Suppressor macrophage treated with lipopolysaccharide for 1 hour (primary cell): Measurements from ENCODE around the gene LRRN4.
"Not testable (repeated sequence)": the region's sequence is repeated elsewhere in the genome, so short reads cannot be mapped to it uniquely, and the experiment has no call there.

Experiments used
- DNase-seq, 3 donors: peaks; one replicate each; pipeline ENCODE4 v3.0.0-alpha.2; 2020 to 2022

Gene LRRN4

DNA sequence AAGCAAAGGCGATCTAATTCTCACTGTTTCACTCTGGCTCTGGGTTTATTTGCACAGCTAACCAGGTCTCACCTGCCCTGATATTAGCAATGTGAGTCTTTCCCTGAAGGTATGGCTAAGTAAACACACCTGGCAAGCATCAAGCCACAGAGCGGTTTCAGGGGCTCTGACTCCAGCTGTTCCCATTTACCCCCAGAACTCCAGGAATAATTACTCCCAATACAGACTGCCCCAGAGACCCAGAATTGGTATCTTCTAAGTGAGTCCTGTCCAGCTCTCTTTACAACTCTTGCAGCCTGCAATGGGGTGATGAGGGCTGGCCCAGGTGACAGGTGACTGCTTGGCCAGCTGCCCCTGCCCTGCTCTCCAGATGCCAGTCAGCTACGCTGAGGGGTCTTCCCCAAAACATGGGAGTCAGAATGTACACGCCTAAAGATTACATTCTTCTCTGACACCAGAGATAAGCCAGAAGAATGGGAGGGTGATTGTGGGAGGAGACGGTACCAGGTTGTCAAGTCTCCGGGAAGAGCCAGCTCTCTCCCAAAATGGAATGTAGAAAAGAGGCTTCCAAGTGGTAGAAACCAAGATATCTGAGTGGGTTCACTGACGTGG lies 4.9 kb upstream of the LRRN4 start:
- no peak for DNase-seq

DNA sequence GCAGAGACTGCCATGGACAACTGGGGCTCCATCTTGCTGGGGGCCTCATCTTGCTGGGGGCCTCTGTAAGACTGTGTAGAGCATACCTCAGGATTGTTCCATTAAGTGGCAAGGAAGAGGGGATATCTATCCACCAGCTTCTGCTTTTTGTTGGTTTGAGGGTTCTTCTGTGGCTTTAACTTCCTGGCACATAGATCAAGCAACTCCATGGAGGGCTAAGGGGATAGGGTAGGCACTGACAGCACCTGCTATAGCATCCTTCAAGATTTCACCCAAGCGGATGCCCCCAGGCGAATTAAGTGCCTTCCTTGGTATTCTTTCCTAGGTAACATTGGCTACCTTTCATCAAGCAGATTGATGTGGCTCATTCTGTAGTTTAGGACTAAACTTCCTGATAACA lies 3.8 kb upstream of the LRRN4 start:
- no peak for DNase-seq

DNA sequence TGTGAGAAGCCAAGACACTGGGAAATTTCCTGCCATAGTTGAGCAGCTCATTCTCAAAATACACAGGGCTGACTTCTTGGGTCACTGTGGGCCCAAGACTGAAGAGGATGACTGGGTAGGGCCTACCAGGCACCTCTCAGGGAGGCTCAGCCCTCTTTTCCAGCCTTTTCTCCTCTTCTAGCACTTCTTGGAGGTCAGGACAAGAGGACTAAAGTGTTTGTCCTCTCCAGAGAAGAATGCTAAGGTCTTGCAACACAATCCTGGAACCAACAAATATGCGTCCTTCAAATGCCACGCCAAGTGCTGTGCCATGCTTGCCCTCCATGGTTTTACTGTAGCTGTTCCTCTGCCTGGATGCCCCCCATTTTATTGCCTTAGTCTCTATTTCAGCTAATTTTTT lies 3.3 kb upstream of the LRRN4 start:
- DNase-seq = no peak

DNA sequence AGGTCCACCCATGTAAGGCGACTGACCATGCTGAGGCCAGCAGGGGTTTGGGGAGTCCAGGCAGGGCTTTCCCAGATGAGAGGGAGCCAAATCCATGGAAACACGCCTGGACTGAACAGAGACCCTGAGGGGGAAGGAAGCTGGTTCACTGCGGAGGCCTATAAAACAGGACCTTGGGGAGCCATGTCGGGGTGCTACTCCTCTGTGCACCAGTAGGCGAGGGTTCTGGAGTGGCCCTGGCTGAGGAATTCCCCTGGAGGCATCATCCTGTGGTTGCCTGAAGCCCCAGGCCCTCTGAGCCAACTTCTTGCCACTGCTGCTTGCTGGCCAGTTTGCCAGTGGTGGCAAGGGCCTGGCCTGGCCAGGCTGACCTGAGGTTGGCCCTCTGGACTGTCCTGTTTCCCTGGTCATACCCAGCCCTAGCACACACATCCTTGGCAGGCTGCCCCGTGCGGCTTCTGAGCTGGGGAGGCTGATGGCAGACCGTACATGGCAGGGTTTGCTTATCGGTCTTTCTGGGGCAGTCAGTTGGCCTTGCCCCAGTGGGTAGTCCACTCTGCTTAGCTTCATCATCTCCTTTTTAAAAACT lies 2.2 kb upstream of the LRRN4 start:
- peak in 2 of 3 donors; percentile 24 to 30 for DNase-seq

DNA sequence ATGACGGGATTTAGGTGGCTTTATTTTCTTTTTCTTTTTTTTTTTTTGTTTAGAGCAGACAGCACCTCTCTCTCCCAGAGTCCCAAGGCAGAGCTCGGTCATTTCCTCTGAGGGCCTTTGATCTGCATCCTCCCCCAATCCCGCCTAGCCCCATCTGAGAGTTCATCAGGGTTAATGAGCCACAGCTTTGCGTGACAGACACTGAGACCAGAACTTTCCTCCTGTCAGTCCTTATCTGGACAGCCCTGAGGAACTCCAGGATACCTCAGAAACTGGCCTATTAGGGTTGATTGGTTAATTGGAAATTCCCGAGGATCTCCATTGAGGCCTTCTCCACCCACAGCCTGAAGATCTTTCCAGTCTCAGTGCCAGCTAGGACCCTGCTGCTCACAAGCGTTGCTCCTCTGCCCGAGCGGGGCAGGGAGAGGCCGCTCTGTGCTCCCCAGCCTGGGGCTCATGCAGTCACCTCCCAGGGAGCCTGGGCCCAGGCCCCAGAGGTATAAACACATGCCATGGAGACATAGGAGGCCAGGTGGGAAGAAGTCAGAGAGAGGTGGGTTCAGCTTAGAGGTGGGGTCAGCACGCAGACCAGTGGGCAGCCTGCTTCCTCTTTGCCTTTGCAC lies 1.4 kb upstream of the LRRN4 start:
- peak; percentile 21 to 50 (median 25) for DNase-seq

DNA sequence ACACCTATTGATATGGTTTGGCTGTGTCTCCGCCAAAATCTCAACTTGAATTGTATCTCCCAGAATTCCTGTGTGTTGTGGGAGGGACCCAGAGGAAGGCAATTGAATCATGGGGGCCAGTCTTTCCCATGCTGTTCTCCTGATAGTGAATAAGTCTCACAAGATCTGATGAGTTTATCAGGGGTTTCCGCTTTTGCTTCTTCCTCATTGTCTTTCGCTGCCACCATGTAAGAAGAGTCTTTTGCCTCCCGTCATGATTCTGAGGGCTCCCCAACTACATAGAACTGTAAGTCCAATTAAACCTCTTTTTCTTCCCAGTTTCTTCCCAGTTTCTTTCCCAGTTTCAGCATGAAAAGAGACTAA lies 810 bp upstream of the LRRN4 start:
- peak in 2 of 3 donors; percentile 30 to 50 for DNase-seq

DNA sequence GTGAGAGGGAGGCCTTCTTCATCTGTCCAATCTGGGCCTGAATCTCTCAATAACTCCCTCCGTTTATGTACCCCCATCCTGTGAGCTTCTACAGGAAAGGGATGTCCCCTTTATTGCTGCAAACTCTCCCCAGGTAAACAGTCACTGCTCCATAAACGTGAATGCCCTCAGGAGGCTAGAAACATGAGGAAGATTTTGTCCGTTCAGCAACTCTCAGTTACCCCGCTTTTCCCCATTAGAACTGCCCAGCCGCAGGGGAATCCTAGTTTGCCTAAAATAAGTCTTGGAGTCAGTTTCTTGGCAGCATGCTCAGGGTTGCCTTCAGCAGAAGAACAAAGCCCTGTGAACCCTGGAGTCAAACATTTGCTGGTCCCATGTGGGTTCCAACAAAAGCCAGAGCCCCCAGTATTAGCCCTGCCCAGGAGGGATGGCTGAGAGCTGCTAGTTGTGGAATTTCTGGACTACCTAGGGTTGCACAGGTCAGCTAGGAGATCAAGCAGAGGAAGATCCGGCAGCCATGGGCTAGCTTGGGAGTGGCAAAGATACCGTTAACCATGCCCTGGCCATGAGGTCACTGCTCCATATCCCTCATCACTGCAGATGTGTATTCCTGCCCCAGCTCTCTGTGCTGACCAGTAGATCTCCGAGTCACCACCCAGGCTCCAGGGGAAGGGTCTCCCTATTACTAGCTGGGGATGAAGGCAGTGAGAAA lies 640 bp downstream of the LRRN4 start:
- DNase-seq = no peak

DNA sequence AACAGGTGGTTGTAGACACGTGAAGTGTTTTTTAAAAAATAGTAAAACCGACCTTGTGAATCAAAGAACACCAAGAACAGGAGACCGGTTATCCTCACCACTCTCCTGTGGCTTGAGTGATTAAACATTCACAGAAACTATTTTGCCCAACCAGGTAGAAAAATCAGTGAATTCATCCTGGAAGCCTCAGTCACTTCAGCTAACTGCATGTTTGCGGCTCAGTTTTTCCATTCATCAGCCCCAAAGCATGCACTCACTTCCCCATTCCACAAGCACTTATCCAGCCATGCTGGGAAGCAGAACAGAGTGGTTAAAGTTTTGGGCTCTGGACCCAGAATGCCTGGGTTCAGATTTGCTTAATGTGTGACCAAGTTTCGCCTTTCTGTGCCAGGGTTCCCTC lies 2.4 kb downstream of the LRRN4 start:
- DNase-seq = peak in 1 of 3 donors; percentile 24

DNA sequence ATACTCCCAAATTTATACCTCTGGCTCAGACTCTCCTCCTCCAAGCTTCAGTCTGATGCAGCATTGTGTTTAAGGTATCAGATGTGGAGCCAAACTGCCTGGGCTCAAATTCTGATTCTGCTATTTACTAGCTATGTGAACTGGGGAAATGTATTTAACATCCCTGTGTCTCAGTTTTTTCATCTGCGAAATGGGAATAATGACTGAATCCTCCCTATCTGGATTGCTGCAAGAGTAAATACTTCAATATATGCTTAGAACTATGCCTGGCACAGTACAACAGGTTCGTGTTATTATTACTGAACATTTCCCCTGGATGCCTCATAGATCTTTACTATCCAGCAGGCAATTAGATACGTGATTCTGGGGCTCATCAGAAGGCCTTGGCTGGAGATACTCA lies 5.5 kb downstream of the LRRN4 start:
- DNase-seq = no peak

DNA sequence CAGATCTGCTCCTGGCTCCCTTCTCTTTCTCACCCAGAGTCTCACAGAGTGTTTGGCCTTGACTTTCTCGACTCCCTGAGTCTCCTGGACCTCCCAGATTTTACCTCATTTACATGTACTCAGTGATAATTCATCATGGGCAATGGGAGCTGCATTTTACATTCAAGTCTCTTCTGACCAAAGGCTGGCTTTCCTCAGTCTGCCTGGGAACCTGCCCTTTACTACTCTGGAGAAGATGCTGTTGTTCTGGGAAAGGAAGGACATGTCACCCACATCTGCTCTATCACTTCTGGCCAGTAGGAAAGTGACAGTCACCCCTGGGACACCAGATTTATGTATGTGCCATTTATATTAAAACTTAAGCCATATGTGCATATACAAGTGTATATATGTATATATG lies 7.4 kb downstream of the LRRN4 start:
- DNase-seq = no peak

DNA sequence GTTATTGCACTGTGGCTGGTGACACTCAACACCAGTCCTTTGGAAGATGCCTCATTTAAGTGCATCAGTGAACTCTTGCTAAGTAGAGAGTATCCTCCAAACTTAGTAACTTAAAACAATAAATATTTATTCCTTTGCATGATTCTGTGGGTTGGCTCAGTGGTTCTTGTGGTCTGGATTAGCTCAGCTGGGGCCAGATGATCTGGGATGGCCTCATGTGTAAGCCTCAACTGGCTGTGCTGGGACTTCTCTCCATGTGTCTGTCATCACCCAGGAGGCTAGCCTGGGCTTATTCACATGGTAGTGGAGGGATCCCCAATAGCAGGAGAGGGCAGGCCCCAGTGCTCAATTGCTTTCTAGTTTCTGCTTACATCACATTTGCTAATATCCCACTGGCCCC lies 8.3 kb downstream of the LRRN4 start:
- DNase-seq = no peak

DNA sequence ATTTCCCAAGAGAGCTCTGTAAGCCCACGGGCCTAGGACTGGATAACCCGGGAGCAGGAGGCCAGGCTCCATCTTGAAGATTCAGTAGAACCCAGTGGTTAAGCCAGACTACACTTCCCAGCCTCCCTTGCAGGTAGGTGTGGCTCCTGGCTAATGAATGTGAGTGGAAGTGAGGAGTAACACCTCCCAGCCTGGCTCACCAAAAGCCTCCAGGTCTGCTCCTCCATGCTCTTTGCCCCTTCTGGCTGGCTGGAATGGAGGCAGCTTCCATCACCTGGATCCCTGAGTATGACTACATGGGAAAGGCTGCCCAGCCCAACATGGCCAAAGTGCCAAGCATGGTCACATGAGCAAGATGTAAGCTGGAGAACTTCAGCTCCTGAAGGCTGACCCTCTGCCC lies 9.7 kb downstream of the LRRN4 start:
- no peak for DNase-seq

DNA sequence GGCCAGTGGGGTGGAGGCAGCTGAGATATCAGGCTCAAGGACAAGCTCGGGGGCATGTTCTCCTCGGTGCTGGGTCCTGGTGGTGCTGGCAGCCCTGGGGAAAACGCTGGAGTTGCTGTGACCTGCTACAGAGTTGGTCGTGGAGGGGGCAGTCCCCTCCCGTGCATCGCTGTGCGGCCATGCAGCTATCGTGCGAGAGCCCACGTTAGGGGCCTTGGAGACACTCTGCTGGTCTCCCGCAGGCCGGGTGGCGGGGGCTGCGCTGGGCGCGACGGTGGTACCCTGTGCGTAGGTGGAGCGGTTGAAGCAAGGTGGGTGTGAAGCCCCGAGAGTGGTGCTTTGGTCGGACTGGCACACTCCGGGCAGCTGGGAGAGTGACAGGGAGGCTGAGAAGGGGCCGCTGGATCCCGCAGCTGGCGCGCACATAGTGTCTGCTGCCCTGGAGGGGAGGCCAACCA lies 12.0 kb downstream of the LRRN4 start:
- DNase-seq = no peak

DNA sequence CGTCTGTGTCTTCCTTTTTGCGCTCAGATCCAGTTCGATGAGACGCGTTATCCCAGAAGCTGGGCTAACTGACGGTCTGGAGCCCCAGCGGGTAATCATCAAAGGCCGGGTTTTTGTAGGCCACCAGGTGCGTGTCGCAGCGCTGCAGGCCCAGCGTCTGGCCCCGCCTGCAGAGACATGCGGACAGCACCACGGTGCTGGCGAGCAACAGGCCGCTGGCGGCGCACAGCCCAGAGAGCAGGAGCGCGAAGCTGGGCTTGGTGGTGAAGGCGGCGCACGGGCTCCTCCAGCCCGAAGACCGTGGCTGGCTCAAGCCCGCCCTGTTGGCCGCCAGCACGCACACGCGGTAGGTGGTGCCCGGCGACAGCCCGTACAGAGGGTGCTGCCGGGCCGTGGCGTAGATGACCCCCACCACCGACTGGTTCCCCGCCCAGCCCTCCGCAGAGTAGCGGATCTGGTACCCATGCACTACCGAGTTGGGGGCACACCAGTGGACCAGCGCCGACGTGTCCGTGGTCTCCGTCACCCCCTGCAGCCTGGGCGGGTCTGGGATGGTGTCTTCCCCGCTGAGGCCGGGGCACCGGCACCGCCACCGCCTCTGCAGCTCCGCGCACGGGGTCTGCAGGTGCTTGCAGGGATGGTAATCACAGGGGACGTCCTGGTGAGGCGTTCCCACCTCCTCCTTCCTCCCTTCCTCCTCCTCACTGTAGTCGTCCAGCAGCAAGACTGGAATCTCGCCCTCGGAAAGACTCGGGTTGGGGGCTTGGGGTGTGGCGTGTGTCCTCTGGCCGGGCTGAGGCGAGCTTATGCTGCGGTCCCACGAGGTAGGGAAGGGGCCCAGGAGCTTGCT lies 12.7 kb downstream of the LRRN4 start:
- no peak for DNase-seq

DNA sequence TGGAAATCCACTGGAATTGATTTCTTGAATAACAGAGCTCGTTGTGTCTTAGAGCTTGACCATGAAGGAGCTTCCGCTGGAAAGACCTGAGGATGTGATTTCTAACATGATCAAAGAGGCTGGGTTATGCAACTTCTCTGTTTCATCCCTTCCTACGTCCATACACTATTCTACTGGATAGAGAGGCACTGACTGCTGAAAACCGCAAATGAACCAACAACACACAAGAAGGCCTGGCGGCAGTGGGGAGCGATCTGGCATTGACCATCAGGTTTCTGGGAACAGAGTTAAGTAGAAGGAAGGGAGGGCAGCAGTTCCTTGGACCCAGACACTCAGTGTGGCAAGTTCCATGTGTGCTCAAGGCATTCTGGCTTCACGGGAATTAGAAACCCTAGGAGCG lies 13.3 kb downstream of the LRRN4 start:
- DNase-seq = no peak

DNA sequence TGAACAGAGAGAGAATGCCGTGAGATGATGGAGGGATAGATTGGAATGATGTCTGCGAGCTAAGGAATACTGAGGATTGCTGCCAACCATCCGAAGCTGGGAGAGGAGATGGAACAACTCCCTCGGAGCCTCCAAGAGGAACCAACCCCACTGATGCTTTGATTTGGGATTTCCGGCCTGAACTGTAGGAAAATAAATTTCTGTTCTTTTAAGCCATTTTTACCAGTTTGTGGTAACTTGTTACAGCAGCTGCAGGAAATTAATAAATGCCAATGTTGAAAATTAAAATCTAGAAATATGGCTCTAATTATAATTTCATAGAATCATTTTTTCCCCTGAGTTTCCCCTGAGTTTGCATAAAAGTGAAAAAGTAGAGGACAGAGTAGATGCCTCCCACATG lies 14.1 kb downstream of the LRRN4 start:
- no peak for DNase-seq

DNA sequence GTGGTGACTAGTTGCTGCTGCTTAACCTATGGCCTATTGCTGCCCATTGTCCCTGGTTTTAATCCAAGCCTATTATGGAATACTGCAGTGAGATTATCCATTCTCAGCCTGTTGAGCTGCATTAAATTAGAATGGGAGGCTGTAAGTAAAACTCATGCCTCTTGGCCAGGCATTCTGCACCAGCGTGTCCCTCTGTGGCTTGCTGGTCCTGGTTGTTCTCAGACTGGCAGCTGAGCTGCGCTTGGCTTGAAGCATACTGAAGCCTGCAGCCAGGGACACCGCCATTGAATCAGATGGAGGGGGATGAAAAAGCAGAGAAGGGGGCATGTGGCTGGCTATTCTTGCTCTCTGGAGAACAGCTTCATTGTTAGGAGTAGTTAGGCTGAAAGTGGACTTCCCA lies 15.6 kb downstream of the LRRN4 start:
- DNase-seq = no peak

DNA sequence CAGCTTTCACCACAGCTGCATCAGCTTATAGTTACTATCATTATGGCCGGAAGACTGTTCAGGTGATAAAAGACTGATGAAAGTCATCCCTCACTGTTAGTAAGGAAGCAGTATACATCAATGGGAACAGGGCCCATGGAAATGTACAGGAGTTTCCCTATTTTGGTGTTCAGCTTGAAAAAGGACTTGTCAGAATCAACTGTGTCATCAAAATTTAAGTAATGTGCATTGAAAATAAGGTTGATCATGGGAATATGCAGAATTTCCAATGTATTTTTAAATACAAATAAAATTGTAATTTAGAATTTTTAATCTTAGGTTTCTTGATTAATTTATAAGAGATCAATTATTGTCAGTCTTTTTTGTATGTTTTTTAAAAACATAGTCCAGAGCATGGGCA lies 16.8 kb downstream of the LRRN4 start:
- DNase-seq = no peak

DNA sequence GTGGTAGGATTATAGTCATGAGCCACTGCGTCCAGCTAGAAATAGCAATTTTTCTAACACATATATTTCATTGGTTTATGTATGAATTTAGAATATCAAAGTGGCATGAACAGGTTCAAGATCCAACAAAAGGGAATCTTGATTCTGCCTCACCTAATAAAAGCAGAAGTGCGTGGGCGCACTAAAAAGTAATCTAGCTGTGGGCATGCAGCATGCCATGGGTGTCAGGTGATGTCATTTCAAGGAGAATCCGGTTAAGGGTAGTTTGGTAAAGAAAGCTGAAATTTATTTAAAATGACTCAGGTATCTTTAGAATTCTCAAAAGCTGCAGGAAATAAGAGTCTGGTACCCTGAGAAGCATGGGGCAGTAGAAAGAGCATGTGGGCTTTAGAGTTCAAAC lies 17.6 kb downstream of the LRRN4 start:
- DNase-seq = no peak

DNA sequence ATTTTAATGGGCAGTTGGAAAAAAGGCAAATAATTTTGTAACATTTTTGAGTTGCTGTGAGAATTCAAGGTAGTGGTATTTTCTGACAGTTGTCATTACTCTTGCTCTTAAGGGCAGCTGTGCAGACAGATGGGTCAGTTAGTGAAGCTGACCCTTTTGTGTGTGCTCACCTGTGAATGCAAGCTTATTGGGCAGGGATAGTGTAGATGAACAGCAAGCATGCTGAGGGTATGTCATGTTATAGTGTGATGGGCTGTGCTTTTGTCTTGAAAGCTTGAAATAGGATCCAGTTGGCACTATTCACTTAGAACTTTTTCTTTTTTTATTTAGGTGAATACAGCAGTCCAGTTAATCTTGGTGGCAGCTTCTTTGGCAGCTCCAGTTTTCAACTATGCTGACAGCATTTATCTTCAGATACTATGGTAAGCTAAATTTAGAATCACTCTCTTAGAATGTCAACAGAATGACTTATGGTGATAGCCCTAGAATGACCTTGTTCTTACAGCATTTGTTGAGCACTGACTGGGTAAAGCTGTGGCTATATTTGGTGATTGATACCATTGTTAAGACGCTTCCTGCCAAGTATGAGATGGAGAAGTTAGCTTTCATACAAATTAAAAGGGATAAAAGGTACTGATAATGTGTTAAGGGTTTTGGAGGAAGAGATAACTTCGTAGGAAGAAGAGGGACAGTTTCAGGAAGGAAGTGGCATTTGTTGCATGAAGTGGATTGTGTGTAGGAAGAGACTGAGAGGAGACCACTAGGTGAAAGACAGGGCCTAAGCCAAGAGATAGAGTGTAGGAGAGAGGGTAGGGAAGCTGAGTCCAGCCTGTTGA lies 19.5 kb downstream of the LRRN4 start:
- no peak for DNase-seq

DNA sequence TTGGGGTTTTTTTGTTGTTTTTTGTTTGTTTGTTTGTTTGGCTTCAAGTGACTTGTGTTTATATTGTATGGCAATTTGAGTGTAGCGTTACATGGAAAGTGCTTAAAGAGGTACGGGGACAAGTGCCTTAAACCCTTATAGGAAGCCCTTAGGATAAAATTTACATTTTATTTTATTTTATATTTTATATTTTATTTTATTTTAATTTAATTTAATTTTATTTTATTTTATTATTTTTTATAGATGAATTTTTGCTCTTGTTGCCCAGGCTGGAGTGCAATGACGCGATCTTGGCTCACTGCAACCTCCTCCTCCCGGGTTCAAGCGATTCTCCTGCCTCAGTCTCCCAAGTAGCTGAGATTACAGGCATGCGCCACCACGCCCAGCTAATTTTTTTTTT lies 21.0 kb downstream of the LRRN4 start:
- DNase-seq = not testable (repeated sequence)

DNA sequence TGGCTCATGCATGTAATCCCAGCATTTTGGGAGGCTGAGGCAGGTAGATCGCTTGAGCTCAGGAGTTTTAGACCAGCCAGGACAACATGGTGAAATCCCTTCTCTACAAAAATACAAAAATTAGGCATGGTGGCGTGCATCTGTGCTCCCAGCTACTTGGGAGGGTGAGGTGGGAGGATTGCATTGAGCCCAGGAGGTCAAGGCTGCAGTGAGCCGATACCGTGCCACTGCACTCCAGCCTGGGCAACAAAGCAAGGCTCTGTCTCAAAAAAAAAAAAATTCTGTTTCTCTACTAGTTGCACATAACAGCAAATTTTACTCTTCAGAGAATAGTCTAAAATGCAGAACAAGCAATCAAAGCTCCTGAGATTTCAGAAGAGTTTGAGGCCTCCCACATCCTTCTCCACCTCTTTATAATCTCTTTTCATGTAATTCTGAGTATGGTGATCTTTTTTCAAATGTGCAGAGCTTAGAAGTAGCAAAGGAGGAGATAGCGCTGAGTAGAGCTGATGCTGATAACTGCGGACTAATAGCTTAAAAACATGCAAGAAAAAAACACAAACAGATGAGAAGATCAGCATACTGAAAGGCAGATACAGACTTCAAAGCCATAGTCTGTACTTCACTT lies 23.3 kb downstream of the LRRN4 start:
- no peak for DNase-seq
